ENCODE measurements around the gene CACHD1.

The CACHD1 gene

DNA sequence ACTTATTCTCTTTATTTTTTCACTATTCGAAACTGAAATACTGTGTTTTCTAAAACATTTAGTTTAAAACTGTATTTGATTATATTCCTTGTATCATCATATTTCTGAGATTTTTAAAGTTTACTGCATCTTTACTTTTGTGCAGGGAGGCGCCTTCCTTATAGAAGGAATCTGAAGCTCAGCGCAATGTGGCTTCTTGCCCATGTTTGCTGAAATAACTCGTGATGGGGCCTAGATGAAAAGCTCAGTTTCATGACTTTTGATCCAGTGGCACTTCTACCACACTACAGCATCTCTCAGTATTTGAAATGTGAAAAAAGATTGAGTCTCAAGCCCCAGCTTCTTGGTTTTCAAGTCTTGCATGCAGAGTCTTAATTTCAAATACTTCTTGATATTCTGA lies 28.4 kb downstream of the CACHD1 start:
- TF ChIP-seq, protein P1, sequence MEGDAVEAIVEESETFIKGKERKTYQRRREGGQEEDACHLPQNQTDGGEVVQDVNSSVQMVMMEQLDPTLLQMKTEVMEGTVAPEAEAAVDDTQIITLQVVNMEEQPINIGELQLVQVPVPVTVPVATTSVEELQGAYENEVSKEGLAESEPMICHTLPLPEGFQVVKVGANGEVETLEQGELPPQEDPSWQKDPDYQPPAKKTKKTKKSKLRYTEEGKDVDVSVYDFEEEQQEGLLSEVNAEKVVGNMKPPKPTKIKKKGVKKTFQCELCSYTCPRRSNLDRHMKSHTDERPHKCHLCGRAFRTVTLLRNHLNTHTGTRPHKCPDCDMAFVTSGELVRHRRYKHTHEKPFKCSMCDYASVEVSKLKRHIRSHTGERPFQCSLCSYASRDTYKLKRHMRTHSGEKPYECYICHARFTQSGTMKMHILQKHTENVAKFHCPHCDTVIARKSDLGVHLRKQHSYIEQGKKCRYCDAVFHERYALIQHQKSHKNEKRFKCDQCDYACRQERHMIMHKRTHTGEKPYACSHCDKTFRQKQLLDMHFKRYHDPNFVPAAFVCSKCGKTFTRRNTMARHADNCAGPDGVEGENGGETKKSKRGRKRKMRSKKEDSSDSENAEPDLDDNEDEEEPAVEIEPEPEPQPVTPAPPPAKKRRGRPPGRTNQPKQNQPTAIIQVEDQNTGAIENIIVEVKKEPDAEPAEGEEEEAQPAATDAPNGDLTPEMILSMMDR (IDR thresholded peaks at IDR 0.05; ENCODE audit: low read depth, low read length): no peak
- H3K9me3 ChIP-seq (ENCODE audit: severe bottlenecking): no peaks in the 10 kb centered on the region
- H3K27me3 ChIP-seq (ENCODE audit: insufficient read depth, low read depth, severe bottlenecking): no peaks in the 10 kb centered on the region
- H3K4me3 ChIP-seq (ENCODE audit: low read depth, low read length): no peak overlapping the region
- no peaks in the 10 kb centered on the region for H3K36me3 ChIP-seq
- no peak for DNase-seq
- H3K27ac ChIP-seq: no peak overlapping the region

DNA sequence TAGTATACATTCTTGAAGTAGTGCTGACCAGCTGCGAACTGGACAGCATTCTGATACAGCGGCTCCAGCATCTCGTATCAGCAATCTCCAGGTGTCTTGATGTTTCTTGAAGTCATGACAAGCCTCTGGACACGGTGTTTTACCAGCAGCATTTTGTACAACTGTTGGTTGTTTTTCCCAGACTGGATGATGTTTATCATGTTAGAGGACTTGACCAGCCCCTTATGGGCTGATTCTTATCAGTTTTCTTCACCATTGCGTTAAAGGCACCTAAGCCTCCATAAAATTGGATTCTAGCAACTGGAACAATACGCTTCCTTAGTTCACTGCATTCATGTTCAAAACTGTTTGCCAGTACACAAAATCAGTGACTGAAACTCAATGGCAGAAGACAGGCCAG lies 29.1 kb downstream of the CACHD1 start:
- H3K9me3 ChIP-seq (ENCODE audit: severe bottlenecking): no peaks in the 10 kb centered on the region
- no peak overlapping the region for H3K4me3 ChIP-seq (ENCODE audit: low read depth, low read length)
- no peaks in the 10 kb centered on the region for H3K36me3 ChIP-seq
- no peak overlapping the region for H3K27ac ChIP-seq
- no peak for DNase-seq
- no peaks in the 10 kb centered on the region for H3K27me3 ChIP-seq (ENCODE audit: insufficient read depth, low read depth, severe bottlenecking)
- TF ChIP-seq, protein P1 (IDR thresholded peaks at IDR 0.05; ENCODE audit: low read depth, low read length): no peak

DNA sequence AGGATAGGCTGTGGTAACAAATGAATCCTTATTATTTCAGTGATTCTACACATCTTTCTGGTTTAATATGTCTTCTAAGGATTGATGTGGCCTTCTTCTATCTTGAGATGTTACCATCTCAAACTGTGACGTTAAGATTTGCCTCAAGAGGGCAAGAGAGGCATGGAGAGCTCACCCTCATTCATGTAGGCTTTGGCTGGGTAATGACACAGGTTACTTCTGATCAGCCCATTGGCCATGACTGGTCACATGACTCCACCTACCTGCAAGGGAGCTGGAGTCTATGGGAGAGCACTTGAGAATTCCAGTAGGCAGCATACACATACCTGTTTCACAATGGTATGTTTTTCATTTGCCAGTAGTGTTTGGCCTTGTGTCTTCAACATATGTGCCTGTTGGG lies 30.0 kb downstream of the CACHD1 start:
- no peak overlapping the region for H3K4me3 ChIP-seq (ENCODE audit: low read depth, low read length)
- no peaks in the 10 kb centered on the region for H3K27me3 ChIP-seq (ENCODE audit: insufficient read depth, low read depth, severe bottlenecking)
- TF ChIP-seq, protein P1 (IDR thresholded peaks at IDR 0.05; ENCODE audit: low read depth, low read length): no peak
- no peaks in the 10 kb centered on the region for H3K36me3 ChIP-seq
- no peak overlapping the region for H3K27ac ChIP-seq
- peak; percentile 14 for DNase-seq
- H3K9me3 ChIP-seq (ENCODE audit: severe bottlenecking): no peaks in the 10 kb centered on the region

DNA sequence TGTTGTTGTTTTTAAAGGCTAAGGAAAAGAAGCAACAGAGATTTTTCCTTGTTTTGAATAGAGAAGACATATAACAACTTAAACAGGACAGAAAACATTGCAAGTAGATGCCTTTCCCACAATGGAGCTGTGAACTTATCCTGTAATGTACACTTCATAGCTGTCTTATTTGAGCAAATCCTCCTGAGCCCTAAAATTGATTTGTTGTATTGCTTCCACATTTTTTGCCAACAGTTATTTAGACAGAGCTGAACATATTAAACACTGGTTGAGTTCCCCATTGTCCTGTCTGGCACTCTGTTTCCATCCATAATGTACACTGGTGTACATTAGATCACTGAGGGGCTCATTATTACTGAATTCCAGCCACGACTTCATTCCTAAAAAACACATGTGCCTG lies 32.2 kb downstream of the CACHD1 start:
- H3K9me3 ChIP-seq (ENCODE audit: severe bottlenecking): no peaks in the 10 kb centered on the region
- no peak for DNase-seq
- H3K27ac ChIP-seq: no peak overlapping the region
- H3K4me3 ChIP-seq (ENCODE audit: low read depth, low read length): no peak overlapping the region
- no peaks in the 10 kb centered on the region for H3K36me3 ChIP-seq
- TF ChIP-seq, protein P1 (IDR thresholded peaks at IDR 0.05; ENCODE audit: low read depth, low read length): no peak
- no peaks in the 10 kb centered on the region for H3K27me3 ChIP-seq (ENCODE audit: insufficient read depth, low read depth, severe bottlenecking)

DNA sequence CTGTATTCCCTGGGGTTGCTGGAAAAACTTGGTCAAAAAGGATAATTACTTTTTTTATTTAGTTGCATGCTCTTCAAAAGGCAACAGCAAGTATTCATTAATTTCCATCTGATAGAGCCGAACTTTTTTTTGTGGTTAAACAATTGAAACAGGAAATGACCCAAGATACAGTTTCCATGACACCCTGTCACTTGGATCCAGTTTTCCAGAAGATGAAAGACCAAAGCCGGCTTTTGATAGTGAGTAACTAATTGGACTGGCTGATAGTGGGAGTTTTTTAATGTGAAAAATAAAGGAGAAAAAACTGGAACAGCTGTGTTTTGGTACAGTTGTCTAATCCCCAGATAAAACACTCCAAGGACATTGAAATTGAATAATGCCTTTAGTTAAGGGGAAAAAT lies 33.0 kb downstream of the CACHD1 start:
- H3K36me3 ChIP-seq: no peaks in the 10 kb centered on the region

More for the DNA sequence above, 33.0 kb downstream of the CACHD1 start:
- Histone ChIP-seq H3K9me3 (ENCODE audit: severe bottlenecking) (no peaks in the 10 kb centered on the region), H3K27ac (no peak overlapping the region), H3K27me3 (ENCODE audit: insufficient read depth, low read depth, severe bottlenecking) (no peaks in the 10 kb centered on the region), H3K4me3 (ENCODE audit: low read depth, low read length) (no peak overlapping the region)
- DNase-seq: no peak
- TF ChIP-seq, protein P1 (IDR thresholded peaks at IDR 0.05; ENCODE audit: low read depth, low read length): no peak
